WERI-Rb-1 (cell line): ENCODE data around the gene SKAP1.

Source experiments
- DNase-seq: peaks from one replicate; pipeline ENCODE4 v3.0.0-alpha.2; 2020
- H3K27ac ChIP-seq: fragments of 250-450 bp; sonication (Bioruptor Pico); 2 replicates; pipeline ENCODE4 v1.5.1; 2020; ENCODE audit warnings: mild to moderate bottlenecking, moderate library complexity
- H3K27me3 ChIP-seq: fragments of 250-450 bp; sonication (Bioruptor Pico); 2 replicates; pipeline ENCODE4 v1.5.1; 2021; ENCODE audit warnings: mild to moderate bottlenecking, low read depth, moderate library complexity; ENCODE audit not compliant: insufficient read depth, severe bottlenecking
- H3K36me3 ChIP-seq: fragments of 250-450 bp; sonication (Bioruptor Pico); 2 replicates; pipeline ENCODE4 v1.5.1; 2020; ENCODE audit warnings: mild to moderate bottlenecking, moderate library complexity
- H3K4me3 ChIP-seq: 2 replicates; pipeline ENCODE4 v1.5.1; 2011; ENCODE audit warnings: low read depth, mild to moderate bottlenecking, control low read depth, low read length
- H3K9me3 ChIP-seq: fragments of 250-450 bp; sonication (Bioruptor Pico); 2 replicates; pipeline ENCODE4 v1.5.1; 2021; ENCODE audit warnings: mild to moderate bottlenecking, moderate library complexity; ENCODE audit not compliant: severe bottlenecking
- CTCF ChIP-seq: IDR thresholded peaks from 2 replicates; pipeline ENCODE4 v1.5.1; 2011; ENCODE audit warnings: low read depth, mild to moderate bottlenecking, control low read depth, inconsistent platforms, low read length

SKAP1 gene

GRCh38 chr17:48125829-48126531, 304.0 kb downstream of the SKAP1 start:
- Histone ChIP-seq H3K27me3 (no peaks in the 10 kb centered on the region), H3K27ac (peak overlapping the region; percentile 31), H3K36me3 (peaks cover 35% of the 10 kb centered on the region), H3K4me3 (no peak overlapping the region), H3K9me3 (no peaks in the 10 kb centered on the region)
- peak; percentile 20 for DNase-seq
- no peak for TF ChIP-seq CTCF

GRCh38 chr17:48123776-48124388, 306.1 kb downstream of the SKAP1 start:
- peaks cover 48% of the 10 kb centered on the region for H3K36me3 ChIP-seq
- H3K27ac ChIP-seq = no peak overlapping the region
- no peak overlapping the region for H3K4me3 ChIP-seq
- no peak for DNase-seq
- TF ChIP-seq CTCF = no peak
- no peaks in the 10 kb centered on the region for H3K27me3 ChIP-seq
- no peaks in the 10 kb centered on the region for H3K9me3 ChIP-seq

GRCh38 chr17:48123111-48123510, 306.9 kb downstream of the SKAP1 start:
- Histone ChIP-seq H3K27ac (no peak overlapping the region), H3K27me3 (no peaks in the 10 kb centered on the region), H3K9me3 (no peaks in the 10 kb centered on the region), H3K36me3 (peaks cover 56% of the 10 kb centered on the region), H3K4me3 (no peak overlapping the region)
- no peak for DNase-seq
- TF ChIP-seq CTCF = no peak

GRCh38 chr17:48122665-48123045, 307.4 kb downstream of the SKAP1 start:
- TF ChIP-seq CTCF = no peak
- Histone ChIP-seq H3K27ac (no peak overlapping the region), H3K36me3 (peaks cover 60% of the 10 kb centered on the region)

GRCh38 chr17:48121923-48122664, 307.9 kb downstream of the SKAP1 start:
- H3K27ac ChIP-seq = no peak overlapping the region
- H3K27me3 ChIP-seq = no peaks in the 10 kb centered on the region
- no peak overlapping the region for H3K4me3 ChIP-seq
- H3K36me3 ChIP-seq = peaks cover 66% of the 10 kb centered on the region
- no peak for DNase-seq
- TF ChIP-seq CTCF = no peak
- H3K9me3 ChIP-seq = no peaks in the 10 kb centered on the region

More at GRCh38 chr17:48122665-48123045, 307.4 kb downstream of the SKAP1 start:
- no peaks in the 10 kb centered on the region for H3K9me3 ChIP-seq
- H3K4me3 ChIP-seq = no peak overlapping the region
- H3K27me3 ChIP-seq = no peaks in the 10 kb centered on the region
- DNase-seq = no peak
